Endothelial cell (in vitro differentiated cells): ENCODE measurements around the gene TNIP3. TPM values are rescaled to one million over a fixed set of nuclear protein-coding genes. Genes with fewer than 3 reads are reported as not detected.

ENCODE experiments used
- DNase-seq: peaks from one replicate; pipeline ENCODE4 v3.0.0; 2021; ENCODE audit warnings: low spot score
- H3K27ac Mint-ChIP-seq: one replicate; pipeline ENCODE4 v1.8.0; 2021; ENCODE audit warnings: mixed read lengths, inconsistent platforms; ENCODE audit not compliant: unreplicated experiment
- H3K27me3 Mint-ChIP-seq: one replicate; pipeline ENCODE4 v1.8.0; 2021; ENCODE audit warnings: mild to moderate bottlenecking, moderate library complexity, mixed read lengths, inconsistent platforms; ENCODE audit not compliant: unreplicated experiment
- H3K36me3 Mint-ChIP-seq: one replicate; pipeline ENCODE4 v1.8.0; 2021; ENCODE audit warnings: mild to moderate bottlenecking, low read depth, mixed read lengths, inconsistent platforms; ENCODE audit not compliant: unreplicated experiment
- H3K4me1 Mint-ChIP-seq: one replicate; pipeline ENCODE4 v1.8.0; 2021; ENCODE audit warnings: mild to moderate bottlenecking, mixed read lengths, inconsistent platforms; ENCODE audit not compliant: unreplicated experiment
- H3K4me3 Mint-ChIP-seq: one replicate; pipeline ENCODE4 v1.8.0; 2021; ENCODE audit warnings: mild to moderate bottlenecking, mixed read lengths, inconsistent platforms; ENCODE audit not compliant: unreplicated experiment
- H3K9me3 Mint-ChIP-seq: one replicate; pipeline ENCODE4 v1.8.0; 2021; ENCODE audit warnings: mixed read lengths, inconsistent platforms; ENCODE audit not compliant: unreplicated experiment
- CTCF ChIP-seq: fragments of 200-600 bp; sonication (generic); IDR thresholded peaks from one replicate; pipeline ENCODE4 v1.5.0; 2021; ENCODE audit warnings: antibody characterized with exemption; ENCODE audit not compliant: unreplicated experiment
- total RNA-seq: library from RNA; stranded (reverse); fragmentation: NEBNext Ultra II Directional; extraction: Animal tissue kit (Norgen Biotek cat#: 25700); gene quantifications from one replicate; pipeline ENCODE4 v1.2.1, GENCODE V29; 2021; ENCODE audit not compliant: unreplicated experiment

The TNIP3 gene
- total RNA-seq, 1 donor from 2014 or later, result 4.0 TPM

GRCh38 chr4:121139533-121140222, 24.4 kb downstream of the TNIP3 start:
- H3K36me3 Mint-ChIP-seq, result no peaks in the 10 kb centered on the region
- no peak for DNase-seq
- H3K9me3 Mint-ChIP-seq, result no peaks in the 10 kb centered on the region
- no peak overlapping the region for H3K27ac Mint-ChIP-seq
- TF ChIP-seq CTCF, result no peak
- no peaks in the 10 kb centered on the region for H3K4me1 Mint-ChIP-seq
- peaks cover under 1% of the 10 kb centered on the region for H3K27me3 Mint-ChIP-seq
- H3K4me3 Mint-ChIP-seq, result no peak overlapping the region

DNA sequence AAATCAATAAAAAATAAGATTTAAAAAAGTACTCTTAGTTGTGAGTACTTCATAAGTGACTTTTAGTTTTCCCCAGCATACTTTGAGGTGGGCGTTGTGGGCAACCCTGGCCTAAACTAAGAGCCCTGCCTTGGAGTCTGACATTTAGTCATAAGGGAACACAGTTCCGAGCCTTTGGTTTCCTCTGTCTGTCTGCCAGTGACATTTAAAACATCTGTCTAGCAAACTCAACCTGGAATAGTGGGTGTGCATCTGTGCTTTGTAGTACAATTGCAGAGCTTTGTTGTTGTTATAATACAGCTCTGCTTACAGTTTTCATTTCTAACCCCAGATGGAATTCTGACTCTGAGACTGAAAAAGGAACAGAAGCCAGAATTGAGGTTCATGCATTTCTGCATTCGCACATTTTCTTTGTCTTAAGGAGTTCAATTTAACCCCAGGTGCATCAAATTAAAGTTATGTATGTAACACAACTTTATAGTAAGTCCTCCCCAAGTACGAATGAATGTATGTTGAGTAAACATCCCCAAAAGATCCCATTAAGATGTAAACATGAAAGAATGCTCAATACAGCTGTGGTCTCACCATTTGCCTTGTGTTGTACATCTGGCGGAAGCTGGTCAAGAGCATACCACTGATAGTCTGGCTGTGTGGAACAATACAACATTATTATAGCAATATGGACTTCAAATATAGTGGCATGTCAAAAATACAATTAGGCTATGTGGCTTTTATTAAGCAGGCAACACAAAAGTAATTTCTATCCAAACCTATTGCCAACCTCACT, 25.9 kb downstream of the TNIP3 start:
- Mint-ChIP-seq H3K27ac (no peak overlapping the region), H3K36me3 (no peaks in the 10 kb centered on the region), H3K4me1 (no peaks in the 10 kb centered on the region), H3K9me3 (no peaks in the 10 kb centered on the region), H3K4me3 (no peak overlapping the region), H3K27me3 (peaks cover 3% of the 10 kb centered on the region)
- TF ChIP-seq CTCF, result no peak
- no peak for DNase-seq

GRCh38 chr4:121130326-121130660, 33.8 kb downstream of the TNIP3 start:
- DNase-seq, result no peak
- H3K4me1 Mint-ChIP-seq, result no peaks in the 10 kb centered on the region
- no peak overlapping the region for H3K4me3 Mint-ChIP-seq
- TF ChIP-seq CTCF, result no peak
- no peaks in the 10 kb centered on the region for H3K36me3 Mint-ChIP-seq
- H3K9me3 Mint-ChIP-seq, result no peaks in the 10 kb centered on the region
- H3K27me3 Mint-ChIP-seq, result peaks cover 3% of the 10 kb centered on the region
- H3K27ac Mint-ChIP-seq, result no peak overlapping the region

DNA sequence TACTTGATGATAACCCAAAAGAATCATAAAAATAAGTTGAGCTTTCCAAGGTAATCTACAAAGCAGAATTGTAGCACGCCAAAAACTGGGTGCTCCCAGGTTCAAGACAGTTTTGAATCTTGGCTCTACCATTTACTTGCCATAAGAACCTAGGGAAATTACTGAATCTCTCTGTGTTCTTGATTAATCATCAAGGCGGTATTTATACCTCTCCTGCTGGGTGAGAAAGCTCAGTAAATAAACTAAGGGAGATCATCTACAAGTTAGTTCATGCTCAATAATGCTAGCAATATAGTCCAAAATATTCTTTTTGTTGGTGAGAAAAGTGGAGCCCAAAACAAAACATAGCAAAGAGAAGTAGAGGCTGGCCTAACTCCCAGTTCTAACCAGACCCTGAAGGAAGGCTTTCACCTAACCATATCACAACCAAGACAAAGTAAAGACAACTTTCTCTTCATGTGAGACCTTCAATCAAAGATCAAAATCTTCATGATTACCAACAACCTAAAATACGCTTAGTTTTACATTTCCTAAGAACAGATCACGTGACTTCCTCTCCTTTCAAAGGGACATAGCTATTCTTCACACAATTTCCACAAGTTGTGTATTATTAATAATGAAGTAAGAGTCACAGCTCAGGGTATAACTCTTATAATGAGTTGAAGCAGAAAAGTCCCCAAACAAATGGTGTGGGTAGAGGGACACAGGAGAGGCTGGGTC, 34.4 kb downstream of the TNIP3 start:
- no peak overlapping the region for H3K27ac Mint-ChIP-seq

More for the DNA sequence above, 34.4 kb downstream of the TNIP3 start:
- peaks cover 3% of the 10 kb centered on the region for H3K27me3 Mint-ChIP-seq
- no peaks in the 10 kb centered on the region for H3K4me1 Mint-ChIP-seq
- H3K9me3 Mint-ChIP-seq, result no peaks in the 10 kb centered on the region
- TF ChIP-seq CTCF, result no peak
- DNase-seq, result no peak
- H3K4me3 Mint-ChIP-seq, result no peak overlapping the region
- no peaks in the 10 kb centered on the region for H3K36me3 Mint-ChIP-seq
